ENCODE measurements around the gene CCDC43.
A peak's percentile ranks its signal among the peaks of the same experiment; 100 is the strongest.

Gene CCDC43

DNA sequence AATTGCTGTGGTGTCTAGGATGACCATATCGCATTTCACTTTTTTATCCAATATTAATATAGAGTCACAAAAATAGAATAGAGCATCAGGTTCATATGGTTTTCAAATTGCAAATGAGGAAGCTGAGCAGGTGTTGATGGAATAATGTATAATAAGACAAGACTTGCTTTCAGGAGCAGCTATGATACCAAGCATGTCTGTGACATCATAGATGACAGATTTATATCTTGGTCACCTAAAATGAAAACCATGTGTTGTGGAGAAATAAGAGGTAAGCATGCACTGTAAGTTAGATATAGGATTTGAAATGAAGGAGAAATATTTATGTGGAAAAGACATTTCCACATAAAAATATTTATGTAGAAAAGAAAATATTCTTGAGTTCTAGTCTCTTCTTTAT is 24.7 kb downstream of the CCDC43 start:
- FAIRE-seq (no peak), DNase-seq (ENCODE audit: insufficient read length, low spot score) (no peak)
- TF ChIP-seq, protein P1, sequence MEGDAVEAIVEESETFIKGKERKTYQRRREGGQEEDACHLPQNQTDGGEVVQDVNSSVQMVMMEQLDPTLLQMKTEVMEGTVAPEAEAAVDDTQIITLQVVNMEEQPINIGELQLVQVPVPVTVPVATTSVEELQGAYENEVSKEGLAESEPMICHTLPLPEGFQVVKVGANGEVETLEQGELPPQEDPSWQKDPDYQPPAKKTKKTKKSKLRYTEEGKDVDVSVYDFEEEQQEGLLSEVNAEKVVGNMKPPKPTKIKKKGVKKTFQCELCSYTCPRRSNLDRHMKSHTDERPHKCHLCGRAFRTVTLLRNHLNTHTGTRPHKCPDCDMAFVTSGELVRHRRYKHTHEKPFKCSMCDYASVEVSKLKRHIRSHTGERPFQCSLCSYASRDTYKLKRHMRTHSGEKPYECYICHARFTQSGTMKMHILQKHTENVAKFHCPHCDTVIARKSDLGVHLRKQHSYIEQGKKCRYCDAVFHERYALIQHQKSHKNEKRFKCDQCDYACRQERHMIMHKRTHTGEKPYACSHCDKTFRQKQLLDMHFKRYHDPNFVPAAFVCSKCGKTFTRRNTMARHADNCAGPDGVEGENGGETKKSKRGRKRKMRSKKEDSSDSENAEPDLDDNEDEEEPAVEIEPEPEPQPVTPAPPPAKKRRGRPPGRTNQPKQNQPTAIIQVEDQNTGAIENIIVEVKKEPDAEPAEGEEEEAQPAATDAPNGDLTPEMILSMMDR (IDR thresholded peaks at IDR 0.05; ENCODE audit: insufficient read depth, missing control alignments): no peak

DNA sequence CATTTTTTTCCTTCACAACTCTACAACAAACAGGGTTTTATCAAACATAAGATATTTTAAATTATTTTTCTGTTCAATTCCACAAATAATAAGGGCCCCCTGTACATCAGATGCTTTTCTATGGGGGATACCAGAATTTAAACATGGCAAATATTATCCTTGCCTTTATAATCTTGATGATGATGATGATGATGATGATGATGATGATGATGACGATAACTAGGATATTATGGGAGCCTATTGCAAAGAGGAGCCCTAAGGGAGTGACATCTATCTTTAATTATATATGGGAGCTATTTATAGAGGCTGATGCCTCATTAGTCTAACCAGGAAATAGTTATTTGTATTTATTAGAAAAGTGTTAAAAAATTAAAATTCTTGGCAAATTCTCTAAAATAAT is 26.5 kb downstream of the CCDC43 start:
- no peak for DNase-seq (ENCODE audit: insufficient read length, low spot score)
- no peak for FAIRE-seq
- TF ChIP-seq, protein P1 (IDR thresholded peaks at IDR 0.05; ENCODE audit: insufficient read depth, missing control alignments): no peak

DNA sequence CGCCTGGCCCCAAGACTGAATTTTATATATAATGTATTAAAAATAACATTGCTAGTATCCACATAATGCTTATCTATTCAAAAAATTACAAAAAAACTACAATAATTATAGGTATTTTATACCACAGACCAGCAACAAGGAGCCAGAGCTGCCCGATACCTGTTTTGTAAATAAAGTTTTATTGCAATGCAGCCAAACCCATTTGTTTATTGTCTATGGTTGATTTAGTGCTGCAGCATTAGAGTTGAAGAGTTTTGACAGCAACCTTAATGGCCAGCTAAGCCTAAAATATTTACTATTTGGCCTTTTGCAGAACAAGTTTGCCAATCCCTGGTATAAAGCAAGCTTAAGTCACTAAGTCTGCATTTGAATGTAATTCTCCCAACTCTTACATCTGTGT is 27.7 kb downstream of the CCDC43 start:
- DNase-seq (ENCODE audit: insufficient read length, low spot score) (no peak), FAIRE-seq (no peak)
- TF ChIP-seq, protein P1 (IDR thresholded peaks at IDR 0.05; ENCODE audit: insufficient read depth, missing control alignments): no peak

DNA sequence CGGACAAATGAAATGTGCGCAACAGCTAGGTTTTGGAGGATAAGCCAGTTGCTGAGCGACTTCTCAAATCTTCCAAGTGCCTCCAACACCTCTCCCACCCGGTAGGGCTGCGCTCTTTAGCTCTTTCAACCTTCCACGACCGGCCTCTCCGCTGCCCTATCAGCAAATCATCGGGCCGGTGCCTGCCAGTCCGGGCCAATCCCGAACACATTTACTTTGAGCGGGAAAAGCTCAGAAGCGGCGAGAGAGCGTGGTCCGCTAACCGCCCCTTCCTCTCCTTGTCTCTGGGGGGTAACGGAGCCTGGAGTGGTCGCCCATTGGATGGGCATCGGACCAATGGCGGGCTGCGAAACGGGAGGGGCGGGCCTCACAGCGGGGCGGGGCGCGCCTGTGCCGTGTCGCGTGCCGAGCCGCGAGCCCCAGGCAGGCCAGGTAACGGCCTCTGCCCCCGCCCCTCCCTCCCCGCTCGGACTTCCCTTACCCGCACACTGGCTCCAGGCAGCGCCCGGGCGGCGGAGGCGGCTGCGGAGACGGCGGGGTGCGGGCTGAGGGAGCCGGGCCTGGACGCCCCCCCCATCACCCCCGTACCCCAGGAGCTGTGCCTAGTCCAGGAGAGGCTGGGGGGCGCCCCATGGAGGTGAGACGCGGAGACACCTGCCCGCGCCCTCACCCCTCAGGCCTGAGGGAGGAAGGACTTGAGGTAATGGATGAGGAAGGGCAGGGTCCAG is 33.4 kb downstream of the CCDC43 start, which contains the start of gene MEIOC:
TSS of gene MEIOC (plus strand) at position 486 of the 728 bp plus-strand sequence. CDS start at position 632, 146 bp downstream.
- TF ChIP-seq, protein P1 (IDR thresholded peaks at IDR 0.05; ENCODE audit: insufficient read depth, missing control alignments): no peak
- FAIRE-seq: no peak
- DNase-seq (ENCODE audit: insufficient read length, low spot score): peak; percentile 91

DNA sequence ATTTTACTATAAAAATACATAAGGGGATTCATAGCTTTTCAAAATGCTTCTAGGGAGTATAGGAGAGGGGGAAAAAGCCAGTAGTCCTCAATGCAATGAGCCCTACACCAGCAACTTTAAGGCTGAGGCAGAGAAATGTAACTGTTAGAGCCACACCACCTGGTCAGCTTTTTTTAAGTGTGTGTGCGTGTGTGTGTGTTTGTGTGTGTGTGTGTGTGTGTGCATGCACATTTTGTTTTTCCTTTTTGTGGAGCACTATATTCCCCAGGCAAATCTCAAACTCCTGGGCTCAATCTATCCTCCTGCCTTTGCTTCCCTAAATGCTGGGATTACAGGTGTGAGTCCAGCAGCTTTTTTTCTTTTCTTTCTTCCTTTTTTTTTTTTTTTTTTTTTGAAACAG is 35.6 kb downstream of the CCDC43 start:
- no peak for FAIRE-seq
- TF ChIP-seq, protein P1 (IDR thresholded peaks at IDR 0.05; ENCODE audit: insufficient read depth, missing control alignments): no peak
- no peak for DNase-seq (ENCODE audit: insufficient read length, low spot score)

DNA sequence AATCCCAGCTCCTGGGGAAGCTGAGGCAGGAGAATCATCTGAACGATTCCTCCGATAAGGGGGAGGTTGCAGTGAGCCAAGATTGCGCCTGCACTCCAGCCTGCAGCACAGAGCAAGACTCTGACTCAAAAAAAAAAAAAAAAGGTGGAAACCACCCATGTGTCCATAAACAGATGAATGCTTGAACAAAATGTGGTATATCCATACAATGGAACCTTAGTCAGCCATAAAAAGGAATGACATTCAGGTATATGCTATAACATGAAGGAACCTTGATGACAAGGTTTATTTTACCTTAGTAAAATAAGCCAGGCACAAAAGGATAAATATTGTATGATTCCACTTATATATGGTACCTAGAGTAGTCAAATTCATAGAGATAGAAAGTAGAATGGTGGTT is 36.2 kb downstream of the CCDC43 start:
- no peak for DNase-seq (ENCODE audit: insufficient read length, low spot score)
- TF ChIP-seq, protein P1 (IDR thresholded peaks at IDR 0.05; ENCODE audit: insufficient read depth, missing control alignments): no peak
- FAIRE-seq: no peak

DNA sequence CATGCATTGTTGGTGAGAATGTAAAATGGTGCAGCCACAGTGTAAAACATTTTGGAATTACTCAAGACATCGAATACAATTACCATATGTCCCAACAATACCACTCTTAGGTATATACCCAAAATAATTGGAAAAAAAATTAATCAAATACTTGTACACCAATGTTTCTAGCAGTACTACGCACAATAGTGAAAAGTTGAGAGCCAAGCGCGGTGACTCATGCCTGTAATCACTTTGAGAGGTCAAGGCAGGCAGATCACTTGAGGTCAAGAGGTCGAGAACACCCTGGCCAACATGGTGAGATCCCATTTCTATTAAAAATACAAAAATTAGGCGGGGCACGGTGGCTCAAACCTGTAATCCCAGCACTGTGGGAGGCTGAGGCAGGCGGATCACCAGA is 36.8 kb downstream of the CCDC43 start:
- no peak for FAIRE-seq
- TF ChIP-seq, protein P1 (IDR thresholded peaks at IDR 0.05; ENCODE audit: insufficient read depth, missing control alignments): no peak
- DNase-seq (ENCODE audit: insufficient read length, low spot score): no peak
